Measurements from ENCODE around the gene TOMT. TPM values are rescaled to one million over a fixed set of nuclear protein-coding genes. Genes with fewer than 3 reads are reported as not detected.

TOMT gene, protein sequence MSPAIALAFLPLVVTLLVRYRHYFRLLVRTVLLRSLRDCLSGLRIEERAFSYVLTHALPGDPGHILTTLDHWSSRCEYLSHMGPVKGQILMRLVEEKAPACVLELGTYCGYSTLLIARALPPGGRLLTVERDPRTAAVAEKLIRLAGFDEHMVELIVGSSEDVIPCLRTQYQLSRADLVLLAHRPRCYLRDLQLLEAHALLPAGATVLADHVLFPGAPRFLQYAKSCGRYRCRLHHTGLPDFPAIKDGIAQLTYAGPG
- not detected for polyA plus RNA-seq (2013, experiment 1 of 2; ENCODE audit: insufficient read length)
- polyA plus RNA-seq (2013, experiment 2 of 2; ENCODE audit: insufficient read length), result not detected

DNA sequence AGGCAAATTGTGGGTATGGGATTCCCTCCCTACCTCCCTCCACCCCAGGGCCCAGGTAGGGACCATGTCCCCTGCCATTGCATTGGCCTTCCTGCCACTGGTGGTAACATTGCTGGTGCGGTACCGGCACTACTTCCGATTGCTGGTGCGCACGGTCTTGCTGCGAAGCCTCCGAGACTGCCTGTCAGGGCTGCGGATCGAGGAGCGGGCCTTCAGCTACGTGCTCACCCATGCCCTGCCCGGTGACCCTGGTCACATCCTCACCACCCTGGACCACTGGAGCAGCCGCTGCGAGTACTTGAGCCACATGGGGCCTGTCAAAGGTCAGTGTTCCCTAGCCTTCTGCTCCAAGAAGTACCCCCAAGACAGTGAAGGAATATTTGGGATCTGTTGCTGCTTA lies at the start of gene TOMT:
TOMT (plus strand) TSS at position 37 of the 400 bp plus-strand sequence; CDS start at position 65, 28 bp downstream.
- no peak for DNase-seq

DNA sequence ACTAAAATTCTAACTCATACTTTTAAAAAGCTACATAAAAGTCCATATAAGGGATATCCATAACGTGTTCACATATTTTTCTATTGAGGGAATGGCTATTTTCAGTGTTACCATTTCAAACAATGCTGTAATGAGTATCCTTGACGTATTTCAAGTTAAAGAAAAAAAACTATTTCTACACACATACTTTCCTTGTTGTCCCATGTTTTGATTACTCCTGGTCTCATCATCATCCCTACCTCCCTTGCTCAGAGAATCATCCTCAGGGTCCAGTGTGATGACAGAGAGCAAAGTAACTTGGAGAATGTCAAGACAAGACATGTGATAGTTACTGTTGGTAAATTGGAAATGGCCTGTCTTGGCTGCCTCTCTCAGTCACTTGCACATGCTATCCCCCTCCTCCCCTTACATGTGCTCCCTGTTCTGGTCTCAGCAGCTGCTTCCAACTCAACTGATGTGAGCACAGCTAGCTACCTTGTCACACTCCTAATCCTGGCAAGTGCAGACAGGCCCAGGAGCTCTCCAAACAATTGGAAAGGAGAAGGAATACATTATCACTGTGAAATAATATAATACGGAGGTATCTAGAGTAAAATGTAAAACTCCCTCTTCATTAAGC lies 47.2 kb upstream of the TOMT start:
- DNase-seq, result peak; percentile 90

DNA sequence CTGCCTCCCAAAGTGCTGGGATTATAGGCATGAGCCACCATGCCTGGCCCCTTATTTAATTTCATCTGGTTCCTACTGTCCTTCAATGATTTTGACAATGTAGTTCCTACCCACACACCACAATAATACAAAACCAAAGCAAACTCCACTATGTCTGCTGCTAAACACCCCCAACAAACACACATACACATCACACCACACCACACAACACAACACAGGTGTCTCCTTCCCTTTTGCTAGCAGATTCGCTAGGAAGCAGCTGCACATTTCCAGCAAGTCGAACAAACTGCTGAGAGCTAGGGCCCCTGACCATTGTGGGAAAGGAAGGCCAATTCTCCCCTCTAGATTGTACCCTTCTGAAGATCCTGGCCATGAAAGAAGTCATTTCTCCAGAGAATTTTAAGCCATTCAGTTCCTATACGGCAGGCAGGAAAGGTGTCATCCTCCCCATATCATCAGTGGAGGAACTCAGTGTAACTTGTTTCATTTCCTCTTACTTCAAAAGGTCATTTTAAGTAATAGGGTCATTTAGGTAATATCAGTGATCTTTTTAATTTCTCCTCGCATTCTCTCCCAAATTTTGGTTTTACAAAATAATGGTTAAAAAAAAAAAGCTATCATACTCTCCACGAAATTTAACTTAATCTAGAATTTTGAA lies 43.9 kb upstream of the TOMT start:
- no peak for DNase-seq

DNA sequence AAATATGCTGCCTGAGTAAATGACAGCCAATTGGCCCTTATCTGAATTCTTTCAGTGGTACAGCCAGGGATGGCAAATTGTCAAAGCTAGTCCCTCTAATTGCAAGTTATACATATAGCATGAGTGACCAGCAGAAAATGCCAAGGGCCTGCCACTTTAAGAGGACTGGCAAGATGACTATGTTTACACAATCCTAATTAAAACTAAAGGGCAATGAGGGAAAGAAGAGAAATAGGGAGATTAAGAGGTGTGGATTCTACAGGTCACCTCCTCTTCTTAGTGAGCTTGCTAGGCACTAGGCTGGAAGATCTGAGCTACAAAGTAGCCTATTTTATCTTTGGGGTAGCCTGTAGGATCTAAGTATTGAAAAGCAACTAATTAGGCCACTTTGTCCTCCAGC lies 38.9 kb upstream of the TOMT start:
- no peak for DNase-seq

DNA sequence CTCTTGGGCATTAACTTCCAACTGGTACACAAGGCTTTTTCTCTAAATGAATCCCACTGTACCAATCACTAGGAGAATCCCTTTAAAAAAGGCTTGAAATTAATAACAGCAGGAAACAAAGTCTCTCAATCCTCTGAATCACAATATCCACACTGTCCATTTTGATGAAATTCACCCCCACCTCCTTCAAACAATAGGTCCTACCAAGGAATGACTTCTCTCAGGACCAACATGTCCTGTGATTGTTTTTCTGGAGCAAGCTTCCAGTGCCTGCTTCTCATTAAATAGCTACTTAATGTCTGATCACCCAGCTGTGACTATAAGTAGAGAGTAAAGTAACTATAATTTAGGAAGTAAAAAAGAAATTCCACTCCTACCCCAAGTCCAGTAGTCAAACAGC lies 38.5 kb upstream of the TOMT start:
- DNase-seq, result no peak

DNA sequence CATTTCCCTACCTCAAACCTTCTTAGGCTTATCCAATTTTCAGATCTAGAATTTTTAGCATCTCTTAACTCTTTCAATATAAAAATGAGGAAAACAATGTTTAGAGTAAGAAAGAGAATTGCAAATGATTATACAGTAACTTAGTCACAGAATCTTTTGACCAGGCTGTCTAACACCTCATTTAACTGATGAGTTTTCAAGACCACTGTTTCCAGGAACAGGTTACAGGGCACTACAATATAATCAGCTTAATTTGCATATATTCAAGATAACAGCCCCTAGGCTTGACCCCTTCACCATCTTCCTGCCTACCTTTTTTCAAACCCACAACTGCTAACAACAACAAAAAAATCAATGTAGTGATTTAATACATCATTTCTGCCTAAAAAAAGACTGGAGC lies 38.0 kb upstream of the TOMT start:
- no peak for DNase-seq

DNA sequence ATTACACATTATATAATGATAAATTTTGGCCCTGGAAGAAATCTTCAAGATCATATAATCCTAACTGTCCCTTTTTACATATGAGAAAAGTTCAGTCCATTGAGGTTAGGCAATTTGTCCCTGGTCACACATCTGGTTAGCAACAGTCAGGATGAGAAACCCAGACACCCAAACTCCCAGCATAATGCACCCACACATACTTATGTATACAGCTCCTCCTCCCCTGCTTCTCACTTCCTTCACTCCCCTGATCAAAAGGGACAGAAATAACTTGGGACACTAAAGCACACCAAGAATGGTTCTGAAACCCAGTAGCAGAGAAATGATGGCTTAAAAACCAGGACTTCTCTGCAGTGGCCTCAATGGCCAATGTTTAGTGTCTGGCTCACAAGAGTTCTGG lies 36.5 kb upstream of the TOMT start:
- DNase-seq, result no peak

DNA sequence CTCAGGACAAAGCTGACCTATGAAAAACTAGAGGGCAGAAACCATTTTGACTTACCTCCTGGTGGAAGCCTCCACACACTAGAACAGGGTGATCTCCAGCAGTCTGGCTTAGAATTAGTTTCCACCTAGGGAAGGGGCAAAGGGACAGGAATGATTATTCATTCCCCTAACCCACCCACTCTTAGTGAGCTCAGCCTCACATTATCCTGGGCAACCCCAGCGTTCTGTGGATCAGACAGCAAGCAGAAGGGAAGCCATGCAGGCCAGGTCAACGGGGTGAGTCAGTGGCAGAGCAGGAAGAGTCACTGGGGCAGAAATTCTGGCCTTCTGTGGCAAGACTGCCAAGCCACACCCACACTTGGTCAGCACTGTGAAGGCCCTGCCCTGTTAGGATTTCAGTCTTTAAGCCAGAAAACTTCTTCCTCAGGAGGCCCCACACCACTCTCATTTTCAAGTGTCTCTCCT lies 35.9 kb upstream of the TOMT start:
- DNase-seq, result peak; percentile 80

DNA sequence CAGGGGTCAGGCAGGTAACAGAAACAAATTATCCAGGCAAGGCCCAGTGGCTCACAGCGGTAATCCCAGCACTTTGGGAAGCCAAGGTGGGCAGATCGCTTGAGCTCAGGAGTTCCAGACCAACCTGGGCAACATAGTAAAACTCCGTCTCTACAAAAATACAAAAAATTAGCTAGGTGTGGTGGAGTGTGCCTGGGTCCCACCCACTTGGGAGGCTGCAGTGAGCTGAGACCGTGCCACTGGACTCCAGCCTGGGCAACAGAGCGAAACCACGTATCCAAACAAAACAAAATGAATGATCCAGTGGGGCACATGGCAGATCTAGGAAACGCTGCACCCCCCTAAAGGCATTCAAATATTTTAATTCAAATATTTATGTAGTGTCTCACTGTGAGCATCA lies 35.2 kb upstream of the TOMT start:
- no peak for DNase-seq

DNA sequence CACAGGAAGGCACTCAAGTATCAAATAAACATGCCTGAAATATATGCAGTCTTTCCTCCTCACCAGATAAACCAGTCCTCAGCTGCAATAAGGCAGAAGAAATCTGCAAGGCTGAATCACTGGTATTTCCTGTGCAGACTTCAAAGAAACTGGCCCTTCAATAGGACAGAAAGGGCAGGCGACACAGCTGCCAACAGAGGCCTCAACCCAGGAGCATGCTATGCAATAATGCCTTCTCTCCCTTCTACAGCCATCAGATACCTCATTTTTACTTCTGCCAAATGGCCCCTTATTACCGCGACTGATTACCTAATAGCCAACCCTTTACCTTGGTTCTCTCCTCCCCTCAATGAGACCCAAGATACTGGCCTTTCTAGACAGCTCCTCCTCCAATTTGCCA lies 33.4 kb upstream of the TOMT start:
- peak; percentile 89 for DNase-seq

DNA sequence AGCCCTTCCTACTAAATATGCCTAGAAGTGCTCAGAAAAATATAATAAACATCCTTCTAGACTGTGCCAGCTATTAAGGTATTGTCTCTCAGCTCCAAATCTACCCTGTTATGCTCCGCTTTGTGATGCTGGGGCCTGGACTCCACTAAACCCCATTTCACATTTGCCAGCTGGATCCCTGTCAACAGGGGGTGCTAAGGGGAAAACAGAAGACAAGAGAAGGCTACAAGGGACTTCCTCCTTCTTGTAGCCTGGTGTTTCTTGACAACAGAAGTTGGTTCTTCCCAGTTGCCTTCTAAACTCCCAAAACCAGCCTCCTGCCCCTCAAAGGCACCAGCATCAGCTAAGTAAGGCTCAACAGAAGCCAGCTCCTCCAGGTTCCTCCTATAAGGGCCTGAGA lies 30.6 kb upstream of the TOMT start:
- peak; percentile 16 for DNase-seq

DNA sequence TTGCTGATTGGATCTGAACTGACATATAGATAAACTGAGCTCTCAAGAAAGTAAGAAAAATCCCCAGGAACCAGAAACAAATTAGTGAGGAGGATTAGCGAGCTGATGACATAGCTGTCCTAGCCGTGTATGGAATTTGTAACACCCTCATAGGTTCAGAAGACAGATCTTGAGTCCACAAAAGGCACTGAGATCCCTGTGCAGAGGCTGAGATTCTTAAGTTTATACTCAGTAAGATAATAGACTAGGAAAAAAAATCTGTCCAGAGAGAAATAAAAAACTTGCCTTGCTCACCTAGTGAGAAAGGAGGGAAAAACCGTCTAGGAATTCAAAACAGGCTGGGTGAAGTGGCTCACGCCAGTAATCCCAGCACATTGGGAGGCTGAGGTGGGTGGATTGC lies 30.0 kb upstream of the TOMT start:
- no peak for DNase-seq

DNA sequence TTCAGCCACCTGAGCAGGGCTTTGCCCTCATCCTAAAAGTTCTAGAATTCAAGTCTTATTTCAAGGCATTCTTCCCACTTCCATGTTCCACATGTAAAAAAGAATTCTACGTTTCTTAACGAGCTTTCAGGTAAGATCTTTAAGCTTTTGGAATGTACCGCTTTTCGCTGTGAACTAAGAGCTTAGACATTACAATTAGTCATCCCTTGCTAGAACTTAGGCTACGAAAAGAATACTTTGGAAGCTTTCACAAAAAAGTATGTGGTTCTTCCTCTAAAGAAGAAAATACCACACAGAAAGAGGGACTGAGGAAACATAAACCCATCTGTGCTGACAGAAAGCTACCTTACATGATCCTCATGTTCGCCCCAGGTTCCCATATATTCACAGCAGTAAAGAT lies 27.2 kb upstream of the TOMT start:
- no peak for DNase-seq

DNA sequence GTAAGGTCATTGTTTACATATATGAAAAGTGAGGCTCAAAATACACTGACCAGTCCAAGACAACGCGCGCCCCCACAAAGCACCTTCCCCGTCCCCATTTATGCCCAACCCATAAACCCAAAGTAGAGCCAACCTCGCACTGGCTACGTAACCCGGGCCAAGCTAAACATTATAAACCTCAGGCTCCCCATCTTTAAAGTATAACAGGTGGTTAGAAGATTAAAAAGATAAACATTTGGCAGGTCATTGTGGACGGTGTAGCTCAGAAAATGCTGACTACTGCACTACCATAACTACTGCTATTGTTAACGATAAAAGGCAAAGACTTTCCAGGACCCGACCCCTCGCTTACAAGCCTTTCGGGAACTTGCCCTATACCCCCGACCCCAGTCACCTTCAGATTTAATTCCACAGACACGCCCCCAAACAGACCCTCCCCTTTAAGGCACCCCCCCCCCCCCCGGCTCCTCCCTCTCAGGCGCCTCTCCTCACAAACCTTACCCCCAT lies 25.9 kb upstream of the TOMT start:
- no peak for DNase-seq

DNA sequence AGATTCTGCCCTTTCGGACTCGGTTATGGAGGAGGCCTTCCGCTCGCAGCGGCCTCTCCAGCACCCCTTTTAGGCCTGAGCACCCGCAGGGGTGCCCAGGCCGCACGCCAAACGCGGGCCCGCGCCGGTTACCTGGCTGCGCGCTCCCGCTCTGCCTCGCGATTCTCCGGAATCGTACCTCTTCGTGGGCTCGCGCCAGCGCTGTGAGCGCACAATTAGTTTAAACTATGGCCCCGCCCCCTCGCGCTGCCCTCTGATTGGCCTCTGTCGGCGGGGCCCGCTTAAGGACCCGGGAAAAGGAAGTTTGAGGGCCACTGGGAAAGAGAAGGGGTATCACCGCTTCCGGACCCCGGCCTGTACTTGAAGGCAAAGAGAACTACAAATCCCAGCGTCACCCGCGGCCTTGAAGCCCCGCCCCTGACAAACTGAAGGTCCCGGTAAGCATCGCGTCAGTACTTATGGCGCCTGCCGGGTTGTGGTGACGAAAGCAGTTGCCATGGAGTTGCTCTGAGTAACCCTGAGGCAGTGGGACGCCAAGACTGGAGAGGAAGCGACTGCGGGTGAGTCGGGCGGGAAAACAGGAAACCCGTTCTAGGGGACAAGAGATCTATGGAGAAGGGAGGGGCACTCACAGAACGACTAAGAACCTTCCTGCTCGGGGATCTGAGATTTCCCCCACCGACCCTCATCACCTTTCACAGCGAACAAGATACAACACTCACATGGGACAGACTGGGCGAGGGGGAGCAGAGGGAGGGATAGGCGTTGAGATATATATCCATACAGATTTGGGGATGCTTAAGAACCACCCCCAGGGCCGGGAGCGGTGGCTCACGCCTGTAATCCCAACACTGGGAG lies 25.2 kb upstream of the TOMT start, which contains the start of the genes LRRC51 and NUMA1:
LRRC51 (plus strand) TSS at position 525 of the 858 bp plus-strand sequence. CDS start 8,234 bp downstream, outside the sequence.
NUMA1 (minus strand) TSS at position 217 of the 858 bp plus-strand sequence. CDS start 44,599 bp downstream, outside the sequence.
- DNase-seq, result peak; percentile 100

DNA sequence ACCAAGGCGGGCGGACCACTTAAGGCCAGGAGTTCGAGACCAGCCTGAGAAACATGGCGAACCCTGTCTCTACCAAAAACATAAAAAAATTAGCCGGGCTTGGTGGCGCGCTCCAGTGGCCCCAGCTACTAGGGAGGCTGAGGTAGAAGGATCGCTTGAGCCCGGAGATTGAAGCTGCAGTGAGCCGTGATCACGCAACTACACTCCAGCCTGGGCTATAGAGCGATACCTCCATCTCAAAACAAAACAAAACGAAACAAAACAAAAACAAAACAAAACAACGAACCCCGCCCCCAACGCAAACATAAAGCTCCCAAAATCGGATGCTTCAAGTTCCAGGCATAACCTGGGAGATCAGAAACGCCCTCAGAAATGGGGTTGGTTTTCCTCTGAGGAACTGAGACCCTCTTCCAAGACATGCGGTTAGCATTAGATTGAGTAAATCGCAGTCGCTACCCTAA lies 24.5 kb upstream of the TOMT start:
- DNase-seq, result no peak

DNA sequence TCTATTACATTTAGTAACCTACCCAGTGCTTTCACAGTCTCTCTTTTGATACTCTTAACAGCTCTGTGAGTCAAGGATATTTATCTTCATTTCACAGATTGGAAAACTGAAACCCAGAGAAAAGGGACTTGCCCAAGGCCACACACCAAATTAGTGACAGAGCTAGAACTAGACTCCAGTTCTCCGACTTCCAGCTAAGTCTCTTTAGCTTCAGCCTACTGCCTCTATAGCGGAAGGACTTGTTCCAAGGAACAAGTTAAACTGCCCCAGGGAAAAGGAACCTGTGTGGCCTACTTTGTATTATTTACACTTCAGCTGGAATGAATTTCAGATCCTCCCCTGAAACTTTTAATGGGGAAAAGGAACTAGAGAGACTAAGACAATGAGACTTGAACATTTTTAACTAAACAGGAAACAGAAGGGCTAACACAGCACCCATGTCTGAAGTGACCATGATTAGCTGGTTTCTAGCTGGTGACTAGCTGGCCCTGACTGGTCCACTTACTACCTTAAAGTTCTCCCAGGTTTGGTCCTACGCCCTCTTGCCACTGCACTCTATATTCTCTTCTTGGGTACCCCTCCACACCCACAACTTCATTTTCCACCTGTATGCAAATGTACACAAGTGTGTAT lies 23.8 kb upstream of the TOMT start:
- no peak for DNase-seq

DNA sequence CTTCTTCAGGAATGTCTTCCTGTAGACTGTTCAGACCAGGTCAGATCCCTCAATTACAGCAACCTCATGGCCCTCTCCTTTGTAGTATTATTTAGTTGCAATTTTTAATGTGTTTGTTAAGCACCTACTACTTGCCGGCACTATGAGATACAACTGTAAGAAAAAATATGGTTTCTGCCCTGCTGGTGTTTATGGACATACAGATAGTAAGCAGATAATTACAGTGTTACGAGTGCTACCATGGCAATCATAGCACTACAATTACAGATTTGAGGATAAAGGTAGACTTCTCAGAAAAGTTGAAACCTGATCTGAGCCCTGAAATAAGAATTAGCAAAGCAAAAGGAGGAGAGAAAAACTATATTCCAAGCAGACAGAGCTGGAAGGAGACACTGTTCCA lies 22.3 kb upstream of the TOMT start:
- no peak for DNase-seq

DNA sequence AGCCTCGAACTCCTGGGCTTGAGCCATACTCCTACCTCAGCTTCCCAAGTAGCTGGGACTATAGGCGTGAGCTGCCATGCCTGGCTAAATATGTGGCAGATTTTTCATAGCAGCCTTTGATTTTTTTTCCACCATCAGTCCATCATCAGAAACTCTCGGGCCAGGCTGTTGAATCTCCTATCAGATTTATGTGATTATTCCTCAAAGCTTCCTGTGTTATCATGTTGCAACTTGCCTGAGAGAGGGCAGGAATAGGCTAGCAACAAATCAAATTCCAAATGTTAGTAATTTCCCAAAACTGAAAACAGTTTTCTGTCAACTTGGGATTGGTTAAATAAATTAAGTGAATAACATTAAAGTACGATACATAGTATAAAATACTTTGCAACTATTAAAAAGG lies 21.6 kb upstream of the TOMT start:
- DNase-seq, result no peak

DNA sequence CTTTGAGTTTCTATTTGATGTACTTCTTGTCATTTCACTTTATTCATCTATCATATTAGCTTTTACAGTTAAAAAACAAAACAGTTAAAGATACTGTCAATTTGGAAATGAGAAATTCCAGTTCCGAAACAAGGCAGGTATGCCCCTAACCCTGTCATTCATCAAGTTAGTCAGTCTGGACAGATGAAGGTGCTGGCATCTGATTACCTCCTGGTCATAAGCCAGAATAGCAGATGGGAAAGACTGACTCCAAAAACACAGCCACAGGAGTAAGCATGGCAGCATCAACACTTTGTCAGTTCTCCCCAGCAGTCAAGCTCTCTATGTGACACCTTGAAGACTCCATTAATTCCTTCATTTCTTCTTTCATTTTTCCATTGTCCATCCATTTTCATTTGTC lies 20.8 kb upstream of the TOMT start:
- no peak for DNase-seq

DNA sequence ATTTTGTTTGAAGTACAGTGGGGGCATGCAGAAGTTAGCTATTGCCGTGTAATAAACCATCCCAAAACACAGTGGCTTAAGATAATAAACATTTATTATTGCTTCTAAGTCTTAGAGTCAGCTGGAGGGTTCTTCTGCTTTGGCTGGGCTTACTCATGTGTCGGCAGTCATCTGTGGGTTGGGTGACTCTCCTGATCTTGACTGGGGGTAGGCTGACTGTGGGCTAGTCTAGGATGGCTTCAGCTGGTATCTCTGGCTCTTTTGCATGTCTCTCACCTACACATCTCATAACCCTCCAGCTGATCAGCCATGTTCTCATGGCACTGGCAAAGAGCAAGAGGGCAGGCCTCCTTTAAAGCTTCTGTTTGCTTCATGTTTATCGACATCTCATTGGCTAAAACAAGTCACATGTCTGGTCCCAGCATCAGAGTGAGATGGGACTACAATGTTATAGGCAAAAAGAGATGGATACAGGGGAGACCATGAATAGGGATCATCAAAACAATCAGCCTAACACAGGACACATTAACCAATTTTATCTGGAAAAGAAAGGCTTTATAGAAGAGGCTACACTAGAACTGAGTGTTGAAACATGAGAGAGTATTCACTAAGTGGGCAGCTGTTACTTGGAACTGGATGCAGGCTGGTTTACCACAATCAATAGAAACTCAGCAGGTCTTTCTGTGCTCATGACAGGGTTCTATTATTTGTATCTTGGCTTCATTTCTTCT lies 19.9 kb upstream of the TOMT start:
- DNase-seq, result no peak
